ENCODE results near the gene PLEK. TPM values are rescaled to one million over a fixed set of nuclear protein-coding genes. Genes with fewer than 3 reads are reported as not detected.

PLEK gene
- total RNA-seq, 3 donors from 2014 or later (not counting 1 experiment from before 2014, with no cell fraction given): 307 to 368 (median 333) TPM

- no peaks in the 10 kb centered on the region for H3K27me3 Mint-ChIP-seq (ENCODE audit: low read depth in 2 of 2)
- H3K27ac ChIP-seq (ENCODE audit: low read length): peak overlapping the region; percentile 74
- H3K9me3 Mint-ChIP-seq: no peaks in the 10 kb centered on the region
- ATAC-seq: no peak
- H3K4me3 Mint-ChIP-seq: peak overlapping the region; percentile 62
- no peak overlapping the region for H3K4me3 ChIP-seq (ENCODE audit: low read length)
- H3K4me1 Mint-ChIP-seq: peaks cover 95 to 96% of the 10 kb centered on the region in 2 donors
- no peaks in the 10 kb centered on the region for H3K9me3 ChIP-seq (ENCODE audit: control insufficient read depth, insufficient read depth, low read length)
- no peak for TF ChIP-seq CTCF (IDR thresholded peaks at IDR 0.05)
- peaks cover 88% of the 10 kb centered on the region for H3K4me1 ChIP-seq (ENCODE audit: control insufficient read depth, insufficient read depth, low read length)
- no peaks in the 10 kb centered on the region for H3K27me3 ChIP-seq (ENCODE audit: control insufficient read depth, insufficient read depth, low read length)
- H3K36me3 Mint-ChIP-seq: peaks cover 53% of the 10 kb centered on the region
- H3K27ac Mint-ChIP-seq: peak overlapping the region; percentile 97 to 99
- DNase-seq: no peak
- 70% methylated on average over 3 of the region's 3 CpGs for WGBS (ENCODE audit: insufficient coverage)
- intact Hi-C loops (cut with micrococcal nuclease): loop anchor here (2.0 kb wide), 1 partner anchor 13 kb away; no protein-coding TSS in a partner anchor
- H3K36me3 ChIP-seq (ENCODE audit: control insufficient read depth, insufficient read depth, low read length): peaks cover 81% of the 10 kb centered on the region
Measured at GRCh38 chr2:68383778-68384177, 18.7 kb downstream of the PLEK start.

DNA sequence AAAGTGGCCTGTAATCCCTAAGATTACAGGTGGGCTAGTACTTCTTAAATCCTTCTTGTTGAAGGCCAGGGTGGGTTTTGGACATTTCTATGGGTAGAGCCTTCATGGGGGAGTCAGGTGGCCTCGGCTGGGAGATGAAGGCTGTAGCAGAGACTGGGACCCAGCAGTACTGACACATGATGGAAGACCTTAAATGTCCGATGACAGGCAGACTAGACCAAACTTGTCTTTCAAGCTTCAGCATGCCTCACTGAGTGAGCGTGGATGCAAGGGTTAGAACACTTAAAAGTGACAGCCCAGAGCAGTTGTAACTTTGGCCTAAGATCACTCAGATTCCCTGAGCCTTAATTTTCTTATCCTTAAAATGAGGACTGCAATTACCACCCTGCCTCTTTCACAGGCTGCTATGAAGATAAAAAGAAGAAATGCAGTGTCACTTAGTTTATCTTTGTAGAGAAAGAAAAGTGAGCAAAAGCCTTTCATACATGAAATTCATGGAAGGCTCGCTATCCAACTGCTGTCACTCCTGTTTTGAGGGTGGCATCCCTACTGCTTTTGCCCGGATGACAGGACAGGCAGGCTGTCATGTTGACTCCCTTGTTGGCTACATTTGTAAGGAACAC lies 19.5 kb downstream of the PLEK start:
- Histone ChIP-seq H3K27me3 (ENCODE audit: control insufficient read depth, insufficient read depth, low read length) (no peaks in the 10 kb centered on the region), H3K9me3 (ENCODE audit: control insufficient read depth, insufficient read depth, low read length) (no peaks in the 10 kb centered on the region), H3K4me1 (ENCODE audit: control insufficient read depth, insufficient read depth, low read length) (peaks cover 92% of the 10 kb centered on the region), H3K36me3 (ENCODE audit: control insufficient read depth, insufficient read depth, low read length) (peaks cover 89% of the 10 kb centered on the region), H3K27ac (ENCODE audit: low read length) (peak overlapping the region; percentile 74), H3K4me3 (ENCODE audit: low read length) (no peak overlapping the region)
- Mint-ChIP-seq H3K4me3 (peak overlapping the region; percentile 70), H3K27me3 (ENCODE audit: low read depth in 2 of 2) (no peaks in the 10 kb centered on the region), H3K4me1 (peaks cover 96 to 98% of the 10 kb centered on the region in 2 donors), H3K36me3 (peaks cover 58% of the 10 kb centered on the region), H3K27ac (peak overlapping the region; percentile 97 to 99), H3K9me3 (no peaks in the 10 kb centered on the region)
- TF ChIP-seq CTCF (IDR thresholded peaks at IDR 0.05): no peak
- intact Hi-C loops (cut with micrococcal nuclease): loop anchor here (1.0 to 2.0 kb wide), 4 partner anchors 14 to 57 kb away; no protein-coding TSS in a partner anchor
- DNase-seq: no peak
- ATAC-seq: no peak
- 68% methylated on average over 5 of the region's 5 CpGs for WGBS (ENCODE audit: insufficient coverage)

DNA sequence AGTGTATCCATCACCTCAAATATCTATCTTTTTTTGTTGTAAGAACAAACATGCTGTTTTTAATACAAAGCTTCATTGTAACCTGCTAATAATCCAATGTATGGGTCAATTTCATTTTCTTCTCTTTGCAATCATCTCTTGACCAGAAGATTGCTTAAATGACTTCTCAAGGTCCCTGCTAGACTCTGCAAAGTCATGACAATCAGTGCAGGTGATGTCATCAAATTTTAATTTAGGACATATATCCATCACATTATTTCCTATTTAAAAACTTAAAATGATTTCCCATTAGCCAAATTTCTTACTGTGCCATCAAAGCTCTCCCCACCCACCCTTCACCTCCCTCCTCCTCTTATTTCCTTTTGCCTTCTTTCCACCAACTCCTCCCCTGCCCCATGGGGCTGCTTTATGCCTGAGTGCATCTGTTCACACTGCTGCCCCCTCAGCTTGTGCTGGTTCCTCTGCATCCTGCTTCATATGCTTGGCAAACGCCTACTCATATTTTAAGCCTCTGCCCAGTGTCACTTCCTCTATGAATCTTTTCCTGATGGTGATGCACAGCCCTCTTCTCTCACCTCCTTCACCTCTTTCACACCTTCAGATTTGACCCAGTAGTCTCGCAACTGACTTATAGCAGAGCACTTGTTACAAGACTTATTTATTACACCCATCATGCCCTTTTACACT lies 20.3 kb downstream of the PLEK start:
- no peaks in the 10 kb centered on the region for H3K9me3 ChIP-seq (ENCODE audit: control insufficient read depth, insufficient read depth, low read length)
- H3K27ac ChIP-seq (ENCODE audit: low read length): peak overlapping the region; percentile 74
- H3K4me3 ChIP-seq (ENCODE audit: low read length): no peak overlapping the region
- no peak for TF ChIP-seq CTCF (IDR thresholded peaks at IDR 0.05)
- peaks cover 91% of the 10 kb centered on the region for H3K4me1 ChIP-seq (ENCODE audit: control insufficient read depth, insufficient read depth, low read length)
- H3K36me3 ChIP-seq (ENCODE audit: control insufficient read depth, insufficient read depth, low read length): peaks cover 89% of the 10 kb centered on the region
- H3K27me3 ChIP-seq (ENCODE audit: control insufficient read depth, insufficient read depth, low read length): no peaks in the 10 kb centered on the region
- Mint-ChIP-seq H3K36me3 (peaks cover 52% of the 10 kb centered on the region), H3K9me3 (no peaks in the 10 kb centered on the region), H3K27ac (peak overlapping the region; percentile 97 to 99), H3K27me3 (ENCODE audit: low read depth in 2 of 2) (no peaks in the 10 kb centered on the region), H3K4me1 (peaks cover 92 to 96% of the 10 kb centered on the region in 2 donors), H3K4me3 (peak overlapping the region; percentile 70)
- WGBS (ENCODE audit: insufficient coverage): 3% methylated on average over 2 of the region's 2 CpGs
- intact Hi-C loops (cut with micrococcal nuclease): loop anchor here (1.0 to 2.0 kb wide), 4 partner anchors 15 to 56 kb away; no protein-coding TSS in a partner anchor
- ATAC-seq: peak; percentile 75 to 89 (median 85)
- DNase-seq: peak; percentile 59 to 71

All from natural killer cell (primary cell).